Activated naive CD4-positive, alpha-beta T cell treated with anti-CD3 and anti-CD28 coated beads for 36 hours (primary cell): ENCODE measurements around the gene ARX. TPM values are rescaled to one million over a fixed set of nuclear protein-coding genes. Genes with fewer than 3 reads are reported as not detected.
A peak's percentile ranks its signal among the peaks of the same experiment; 100 is the strongest.

Experiments
- CTCF ChIA-PET: fragments of 350-600 bp; sonication (Branson Sonifier 250); formaldehyde crosslinking; loops from one replicate; lab custom pipeline; 2021; ENCODE audit warnings: antibody characterized with exemption; lab: Charles Lee
- DNase-seq: peaks from one replicate; pipeline ENCODE4 v3.0.0-alpha.2; 2020
- H3K27ac Mint-ChIP-seq: one replicate; pipeline ENCODE4 v1.8.0; 2021; ENCODE audit warnings: mild to moderate bottlenecking, mixed read lengths
- H3K27me3 Mint-ChIP-seq: one replicate; pipeline ENCODE4 v1.8.0; 2021; ENCODE audit warnings: low read depth, mixed read lengths
- H3K36me3 Mint-ChIP-seq: one replicate; pipeline ENCODE4 v1.8.0; 2021; ENCODE audit warnings: low read depth, mixed read lengths
- H3K4me1 Mint-ChIP-seq: one replicate; pipeline ENCODE4 v1.8.0; 2021; ENCODE audit warnings: low read depth, mixed read lengths
- H3K4me3 Mint-ChIP-seq: one replicate; pipeline ENCODE4 v1.8.0; 2021; ENCODE audit warnings: mild to moderate bottlenecking, moderate library complexity, mixed read lengths
- H3K9me3 Mint-ChIP-seq: one replicate; pipeline ENCODE4 v1.8.0; 2021; ENCODE audit warnings: mixed read lengths
- intact Hi-C: fragments of 100-400 bp; cut with micrococcal nuclease; formaldehyde crosslinking; loops from one replicate; pipeline ENCODE4 v1.15.1; 2023
- total RNA-seq, 2 experiments: library from RNA; stranded (reverse); gene quantifications; one replicate each; pipeline ENCODE4 v1.2.3, GENCODE V29; 2021

ARX gene
- total RNA-seq, 2 experiments from 2014 or later: not detected

DNA sequence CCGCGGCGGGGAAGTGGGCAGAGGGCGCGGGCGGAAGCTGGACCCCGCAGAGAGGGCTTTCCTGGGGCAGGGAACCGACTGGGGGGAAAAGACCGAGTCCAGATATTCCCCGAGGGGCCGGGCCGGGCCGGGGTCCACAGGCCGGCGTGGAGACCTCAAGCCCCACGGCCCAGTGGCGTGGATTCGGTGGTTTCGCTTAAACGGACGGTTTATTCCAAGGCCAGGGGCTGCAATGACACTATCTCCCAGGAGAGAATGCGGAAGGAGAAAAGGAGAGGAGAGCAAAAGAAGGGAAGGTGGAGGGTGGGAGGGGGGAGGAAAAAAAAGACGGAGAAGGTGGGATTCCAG, 10.8 kb downstream of the ARX start:
- peaks cover 55% of the 10 kb centered on the region for H3K27me3 Mint-ChIP-seq
- no peak for DNase-seq
- no peaks in the 10 kb centered on the region for H3K9me3 Mint-ChIP-seq
- H3K4me1 Mint-ChIP-seq: peaks cover 17% of the 10 kb centered on the region
- intact Hi-C loops: no loop called here
- no peak overlapping the region for H3K4me3 Mint-ChIP-seq
- H3K27ac Mint-ChIP-seq: no peak overlapping the region
- CTCF ChIA-PET: no interaction called here
- no peaks in the 10 kb centered on the region for H3K36me3 Mint-ChIP-seq

DNA sequence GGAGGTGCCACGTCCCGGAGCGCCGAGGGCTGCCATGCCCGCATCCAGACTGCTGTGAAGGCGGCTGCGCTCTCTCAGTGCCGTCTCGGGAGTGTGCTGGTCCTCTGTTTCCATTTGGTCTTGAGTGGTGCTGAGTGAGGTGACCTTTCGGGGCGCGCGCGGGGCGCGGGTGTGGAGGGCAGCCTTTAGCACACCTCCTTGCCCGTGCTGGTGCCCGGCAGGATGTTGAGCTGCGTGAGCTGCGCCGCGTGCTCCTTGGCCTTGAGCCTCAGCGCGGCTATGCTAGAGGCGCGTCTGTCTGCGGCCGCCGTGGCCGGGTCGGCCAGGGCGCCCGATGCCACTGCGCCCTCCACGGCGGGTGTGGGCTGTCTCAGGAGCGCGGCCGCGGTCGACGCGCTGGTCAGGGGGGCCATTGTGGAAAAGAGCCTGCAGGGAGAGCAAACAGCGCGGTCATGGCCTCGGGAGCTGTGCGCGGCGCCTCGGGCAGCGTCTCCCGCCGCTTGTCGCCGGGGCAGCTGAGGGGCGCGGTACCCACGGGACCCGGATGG, 11.2 kb downstream of the ARX start:
- Mint-ChIP-seq H3K36me3 (no peaks in the 10 kb centered on the region), H3K27ac (no peak overlapping the region), H3K4me1 (peaks cover 17% of the 10 kb centered on the region), H3K4me3 (no peak overlapping the region), H3K27me3 (peaks cover 54% of the 10 kb centered on the region), H3K9me3 (no peaks in the 10 kb centered on the region)
- CTCF ChIA-PET: no interaction called here
- DNase-seq: no peak
- intact Hi-C loops: no loop called here

DNA sequence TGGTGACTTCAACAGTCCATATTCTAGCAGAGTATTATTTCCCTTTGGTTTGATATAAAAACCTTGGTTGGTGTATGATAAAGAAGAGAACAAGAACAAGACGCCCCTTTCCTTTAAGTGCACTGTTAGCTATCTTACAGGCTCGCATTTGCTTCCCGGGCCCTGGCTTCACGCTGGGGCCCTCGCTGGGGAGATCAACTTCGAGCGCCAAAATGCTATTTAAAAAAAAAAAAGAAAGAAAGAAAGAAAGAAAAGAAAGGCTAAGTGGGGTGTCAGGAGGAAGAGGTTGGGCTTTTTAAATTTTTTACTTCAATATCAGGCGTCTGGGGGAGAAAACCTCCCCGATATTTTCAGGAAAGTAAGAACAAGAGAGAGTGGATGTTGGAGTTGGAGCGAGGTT, 11.7 kb downstream of the ARX start:
- CTCF ChIA-PET: no interaction called here
- Mint-ChIP-seq H3K9me3 (no peaks in the 10 kb centered on the region), H3K4me3 (no peak overlapping the region), H3K27me3 (peaks cover 48% of the 10 kb centered on the region), H3K4me1 (peaks cover 17% of the 10 kb centered on the region), H3K27ac (no peak overlapping the region), H3K36me3 (no peaks in the 10 kb centered on the region)
- DNase-seq: no peak
- intact Hi-C loops: no loop called here

DNA sequence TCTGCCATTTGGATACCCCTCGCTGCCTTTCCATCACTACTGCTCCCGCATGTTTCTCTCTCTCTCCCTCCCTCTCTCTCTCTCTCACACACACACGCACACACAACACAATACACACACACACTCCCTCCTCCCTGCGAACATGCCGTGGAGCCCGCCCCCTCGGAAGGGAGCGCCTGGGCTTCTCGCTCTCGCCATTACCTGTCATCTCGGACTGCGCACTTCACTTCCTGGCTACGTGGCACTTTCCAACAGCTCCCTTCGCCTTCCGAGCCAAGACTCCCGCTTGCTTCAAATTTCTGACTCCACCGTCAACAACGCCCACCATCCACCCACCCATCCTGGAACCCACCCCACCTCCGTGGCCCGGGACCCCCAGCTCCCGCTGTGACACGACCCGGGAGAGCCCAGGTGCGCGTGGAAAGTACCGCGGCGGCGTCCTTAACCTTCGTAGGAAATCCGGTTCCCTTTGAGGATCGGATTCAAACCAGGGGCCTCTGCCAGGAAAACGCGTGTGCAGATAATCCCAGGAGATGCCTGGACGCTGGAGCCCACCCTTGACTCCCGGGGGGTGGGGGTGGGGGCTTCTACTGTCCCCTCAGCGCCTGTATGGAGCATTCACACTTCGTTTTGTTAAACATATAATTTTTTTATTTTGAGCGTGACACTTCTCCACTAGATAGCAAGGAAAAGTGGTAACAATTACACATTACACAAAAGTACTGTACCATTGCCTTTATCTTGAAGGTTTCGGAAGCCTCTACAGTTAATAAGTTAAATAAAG, 12.5 kb downstream of the ARX start:
- intact Hi-C loops: no loop called here
- no peak for DNase-seq
- Mint-ChIP-seq H3K4me3 (peak overlapping the region; percentile 45), H3K4me1 (peaks cover 17% of the 10 kb centered on the region), H3K9me3 (no peaks in the 10 kb centered on the region), H3K27me3 (peaks cover 44% of the 10 kb centered on the region), H3K27ac (no peak overlapping the region), H3K36me3 (no peaks in the 10 kb centered on the region)
- CTCF ChIA-PET: no interaction called here

DNA sequence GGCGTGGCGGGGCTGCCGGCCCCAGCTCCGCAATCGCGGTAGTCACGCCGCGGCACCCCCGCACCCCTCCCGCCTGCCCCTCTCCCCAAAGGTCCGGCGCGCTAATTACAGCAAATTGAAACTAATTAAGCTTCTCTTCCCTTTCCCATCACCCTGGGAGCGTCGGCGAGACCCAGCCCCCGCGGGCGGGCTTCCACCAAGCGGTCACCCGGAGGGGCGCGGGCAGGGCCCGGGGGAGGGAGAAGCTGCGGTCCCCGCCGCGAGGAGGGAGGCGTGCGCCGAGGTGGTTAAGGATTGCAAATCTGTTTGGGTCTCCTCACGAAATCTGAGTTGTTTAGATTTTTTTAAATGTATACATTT, 13.1 kb downstream of the ARX start:
- CTCF ChIA-PET: no interaction called here
- H3K9me3 Mint-ChIP-seq: no peaks in the 10 kb centered on the region
- intact Hi-C loops: no loop called here

DNA sequence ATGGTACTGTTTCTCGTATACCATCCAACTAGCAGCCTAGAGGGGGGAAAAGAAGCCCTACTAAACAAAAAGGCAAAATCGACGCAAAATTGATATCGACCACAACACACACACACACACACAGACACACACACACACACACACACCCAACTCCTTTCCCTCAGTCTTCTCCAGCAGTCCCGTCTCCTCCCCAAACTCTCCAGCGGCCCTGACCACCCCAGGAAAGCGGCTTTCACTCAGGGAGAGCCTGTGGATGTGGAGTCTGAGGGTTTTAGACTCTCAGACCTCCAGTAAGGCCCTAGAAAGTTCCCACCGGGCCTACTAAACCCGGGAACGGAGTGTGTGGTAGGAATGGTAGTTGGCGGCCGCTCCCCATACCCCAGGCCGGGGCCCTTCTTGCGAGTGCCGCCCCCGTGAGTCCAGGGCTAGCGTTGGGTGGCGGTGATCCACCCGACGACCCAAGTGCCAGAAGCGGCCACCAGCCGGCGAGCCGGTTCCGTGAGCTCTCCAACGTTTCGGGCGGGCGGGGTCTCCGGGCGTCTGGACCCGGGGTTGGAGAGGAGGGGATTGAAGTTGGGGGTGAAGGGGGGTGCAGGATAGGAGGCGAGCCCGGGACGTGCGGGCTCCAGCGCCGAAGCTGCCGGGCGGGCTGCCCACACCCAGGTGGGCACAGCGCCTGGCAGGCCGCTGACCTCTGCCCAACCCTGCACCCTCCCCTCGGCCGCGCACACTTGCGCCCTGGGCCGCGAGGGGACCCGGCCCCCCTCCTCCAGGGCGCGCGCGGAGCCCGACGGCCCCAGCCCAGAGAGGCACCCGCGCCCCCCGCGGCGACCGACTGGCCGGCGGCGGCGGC, 13.7 kb downstream of the ARX start:
- H3K27me3 Mint-ChIP-seq: peaks cover 35% of the 10 kb centered on the region
- H3K36me3 Mint-ChIP-seq: no peaks in the 10 kb centered on the region
- CTCF ChIA-PET: no interaction called here
- DNase-seq: no peak
- no peak overlapping the region for H3K4me3 Mint-ChIP-seq
- H3K9me3 Mint-ChIP-seq: no peaks in the 10 kb centered on the region
- no peak overlapping the region for H3K27ac Mint-ChIP-seq
- intact Hi-C loops: no loop called here
- peaks cover 17% of the 10 kb centered on the region for H3K4me1 Mint-ChIP-seq

More for the DNA sequence above, 13.1 kb downstream of the ARX start:
- Mint-ChIP-seq H3K4me1 (peaks cover 17% of the 10 kb centered on the region), H3K4me3 (peak overlapping the region; percentile 45), H3K36me3 (no peaks in the 10 kb centered on the region), H3K27me3 (peaks cover 37% of the 10 kb centered on the region), H3K27ac (no peak overlapping the region)
- no peak for DNase-seq

DNA sequence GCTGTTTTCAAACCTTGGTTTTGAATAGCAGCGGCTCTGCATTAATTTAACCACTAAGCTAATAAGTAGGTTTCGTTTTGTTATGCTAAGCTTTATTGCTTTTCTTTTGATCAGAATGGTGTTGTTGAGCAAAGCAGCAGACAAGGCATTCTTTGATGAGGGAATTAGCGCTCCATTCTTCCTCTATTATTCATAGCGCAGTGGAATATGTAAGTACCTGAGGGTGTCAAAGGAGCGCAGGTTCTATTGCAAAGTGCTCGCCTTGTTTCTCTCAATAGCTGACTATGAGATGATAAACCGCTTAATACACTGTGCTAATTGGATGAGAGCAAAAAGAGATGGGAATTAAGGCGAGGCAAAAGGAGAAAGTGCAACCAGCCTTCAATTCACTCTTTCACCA, 16.3 kb downstream of the ARX start:
- Mint-ChIP-seq H3K27ac (no peak overlapping the region), H3K27me3 (peaks cover 19% of the 10 kb centered on the region), H3K4me1 (peaks cover 6% of the 10 kb centered on the region), H3K4me3 (no peak overlapping the region), H3K9me3 (no peaks in the 10 kb centered on the region), H3K36me3 (peaks cover 2% of the 10 kb centered on the region)
- CTCF ChIA-PET: no interaction called here
- intact Hi-C loops: no loop called here
- no peak for DNase-seq

DNA sequence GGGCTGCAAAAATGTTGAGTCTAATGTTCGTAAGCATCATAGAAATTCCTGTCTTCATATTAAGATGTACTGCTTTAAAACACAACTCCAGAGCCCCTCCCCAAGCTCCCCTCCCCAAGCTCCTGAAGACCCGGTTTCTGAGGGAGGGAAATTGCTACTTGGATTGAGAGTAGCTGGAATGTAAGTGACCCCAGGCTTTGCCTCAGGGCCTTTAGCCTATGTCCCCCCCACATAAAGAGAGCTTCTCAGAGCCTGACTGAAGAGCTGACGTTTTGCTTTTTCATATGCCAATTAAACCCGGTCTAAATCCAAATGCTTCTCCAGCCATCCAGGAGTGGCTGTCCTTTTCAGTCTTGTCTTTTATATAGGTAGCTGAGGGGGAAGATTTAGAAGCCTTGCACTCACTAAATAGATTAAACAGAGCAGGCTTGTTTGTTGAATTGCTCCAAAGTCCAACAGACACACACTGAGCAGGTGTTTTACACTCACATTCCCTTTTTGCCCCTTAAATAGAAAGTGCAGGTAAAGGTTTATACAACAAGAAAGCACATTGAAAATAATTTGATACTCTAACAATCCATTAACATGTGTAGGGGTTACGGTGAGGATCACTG, 19.6 kb downstream of the ARX start:
- CTCF ChIA-PET: no interaction called here
- Mint-ChIP-seq H3K27ac (no peak overlapping the region), H3K4me3 (no peak overlapping the region), H3K4me1 (no peaks in the 10 kb centered on the region), H3K36me3 (peaks cover 6% of the 10 kb centered on the region), H3K27me3 (no peaks in the 10 kb centered on the region), H3K9me3 (no peaks in the 10 kb centered on the region)
- no peak for DNase-seq
- intact Hi-C loops: no loop called here

DNA sequence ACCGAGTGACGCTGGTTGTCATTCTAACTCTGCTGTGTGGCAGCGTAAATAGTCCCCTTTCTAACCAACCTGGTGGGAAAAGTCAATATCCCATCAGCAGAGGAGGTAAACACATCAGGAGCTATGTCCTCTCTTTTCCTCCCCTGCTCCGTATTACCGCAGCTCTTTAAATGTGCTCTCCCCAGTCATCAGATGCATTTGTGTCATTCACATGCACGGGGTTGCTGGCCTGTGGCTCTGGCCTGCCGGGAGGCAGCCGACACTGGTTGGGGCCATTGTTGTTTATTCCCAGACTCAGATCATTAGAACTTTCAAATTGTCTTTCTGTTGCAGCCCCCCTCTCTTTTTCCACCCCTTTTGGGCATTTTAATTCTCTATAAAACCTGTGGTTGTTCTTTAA, 21.9 kb downstream of the ARX start:
- CTCF ChIA-PET: no interaction called here
- H3K27ac Mint-ChIP-seq: no peak overlapping the region
- intact Hi-C loops: no loop called here

DNA sequence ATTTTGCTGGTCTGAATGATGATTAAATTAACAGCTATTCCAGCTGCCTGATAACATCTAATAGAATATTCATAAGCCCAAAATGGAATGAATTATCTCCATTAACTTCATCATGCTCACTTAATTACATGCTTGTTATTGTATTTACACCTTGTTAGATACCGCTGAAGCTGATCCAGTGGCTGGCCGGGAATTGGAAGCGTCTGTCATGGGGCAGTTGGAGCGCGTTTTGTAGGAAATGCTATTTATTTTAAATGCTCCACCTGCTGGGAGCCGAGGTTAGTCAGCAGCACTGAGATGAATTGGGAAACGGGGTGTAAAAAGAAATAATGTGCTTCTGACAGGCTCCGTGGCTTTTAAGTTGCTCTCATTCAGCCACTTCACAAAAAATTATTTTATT, 25.2 kb downstream of the ARX start:
- no peaks in the 10 kb centered on the region for H3K9me3 Mint-ChIP-seq
- CTCF ChIA-PET: no interaction called here
- DNase-seq: no peak
- no peak overlapping the region for H3K4me3 Mint-ChIP-seq
- H3K36me3 Mint-ChIP-seq: peaks cover 16% of the 10 kb centered on the region
- no peak overlapping the region for H3K27ac Mint-ChIP-seq
- no peaks in the 10 kb centered on the region for H3K4me1 Mint-ChIP-seq
- no peaks in the 10 kb centered on the region for H3K27me3 Mint-ChIP-seq
- intact Hi-C loops: no loop called here

More for the DNA sequence above, 21.9 kb downstream of the ARX start:
- Mint-ChIP-seq H3K4me3 (no peak overlapping the region), H3K27me3 (no peaks in the 10 kb centered on the region), H3K9me3 (no peaks in the 10 kb centered on the region), H3K36me3 (peaks cover 9% of the 10 kb centered on the region), H3K4me1 (no peaks in the 10 kb centered on the region)
- no peak for DNase-seq

DNA sequence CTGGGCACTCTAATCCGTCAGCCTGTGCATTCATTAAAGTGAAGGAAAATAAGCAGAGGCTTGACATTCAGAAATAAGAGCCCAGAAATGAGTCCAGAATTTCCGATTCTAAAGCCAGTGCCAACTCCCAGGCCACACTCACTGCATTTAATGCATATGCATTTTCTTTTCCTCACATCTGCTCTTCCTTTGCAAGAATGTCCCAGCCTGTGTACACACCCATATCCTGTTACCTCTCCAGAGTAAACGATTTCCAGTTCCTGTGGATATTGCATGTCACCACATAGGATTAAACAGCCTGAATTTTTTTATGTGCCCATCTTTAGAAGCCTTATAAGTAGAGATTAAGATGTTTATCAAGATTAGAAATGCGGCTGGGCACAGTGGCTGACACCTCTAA, 27.5 kb downstream of the ARX start:
- no peaks in the 10 kb centered on the region for H3K4me1 Mint-ChIP-seq
- H3K4me3 Mint-ChIP-seq: no peak overlapping the region

DNA sequence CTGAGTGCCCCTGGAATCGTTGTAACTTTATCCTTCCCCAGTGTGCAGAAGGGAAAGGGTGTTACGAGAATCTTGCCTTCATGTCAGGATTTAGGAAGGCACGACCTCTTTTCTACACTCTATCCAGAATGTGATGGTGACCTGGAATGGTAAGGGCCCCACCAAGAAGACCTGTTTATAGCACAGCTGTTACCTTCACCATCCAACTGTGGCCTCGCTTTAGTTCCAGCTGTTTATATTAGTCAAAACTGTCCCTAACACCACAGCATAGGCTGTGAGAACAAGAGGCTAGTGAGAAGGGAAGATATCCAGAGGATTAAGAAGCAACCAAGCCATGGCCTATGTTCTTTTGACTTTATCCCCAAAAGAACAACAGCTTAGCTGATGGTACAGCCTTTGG, 28.0 kb downstream of the ARX start:
- CTCF ChIA-PET: no interaction called here
- Mint-ChIP-seq H3K27ac (no peak overlapping the region), H3K4me3 (no peak overlapping the region), H3K27me3 (no peaks in the 10 kb centered on the region), H3K9me3 (no peaks in the 10 kb centered on the region), H3K36me3 (peaks cover 13% of the 10 kb centered on the region), H3K4me1 (no peaks in the 10 kb centered on the region)
- DNase-seq: no peak
- intact Hi-C loops: no loop called here

More for the DNA sequence above, 27.5 kb downstream of the ARX start:
- Mint-ChIP-seq H3K9me3 (no peaks in the 10 kb centered on the region), H3K36me3 (peaks cover 13% of the 10 kb centered on the region), H3K27ac (no peak overlapping the region), H3K27me3 (no peaks in the 10 kb centered on the region)
- no peak for DNase-seq
- CTCF ChIA-PET: no interaction called here
- intact Hi-C loops: no loop called here
